ENCODE data around the gene ASCL5. TPM values are rescaled to one million over a fixed set of nuclear protein-coding genes. Genes with fewer than 3 reads are reported as not detected.

ASCL5 gene
- total and polyA plus RNA-seq, 9 of the 15 experiments (the other 6 are each of a cell fraction or from before 2014, with no cell fraction given): 0.09 TPM; not detected in 8

- peaks cover 52 to 79% of the 10 kb centered on the region in 2 experiments for H3K27me3 ChIP-seq (ENCODE audit: control insufficient read depth in 2 of 2, insufficient read depth in 2 of 2, low read length in 2 of 2)
- H3K27ac ChIP-seq (ENCODE audit: extremely low read depth, low read depth, low read length): no peak overlapping the region
- in situ Hi-C loops (cut with MboI): no loop called here
These were observed 46.8 kb downstream of the ASCL5 start for GRCh38 chr1:201080135-201080534.

More at GRCh38 chr1:201080135-201080534, 46.8 kb downstream of the ASCL5 start:
- 0% methylated on average over 3 of the region's 3 CpGs for WGBS (ENCODE audit: insufficient coverage, low coverage, missing lambda C conversion rate)
- Histone ChIP-seq H4K20me1 (replicated peaks; ENCODE audit: control insufficient read depth, insufficient read depth, low read length) (peaks cover 1% of the 10 kb centered on the region; the same call in 1 of the 2 replicates), H2AFZ (ENCODE audit: low read depth, low read length) (no peak overlapping the region), H3K4me1 (replicated peaks in 1 of 2; ENCODE audit: control insufficient read depth in 2 of 2, insufficient read depth in 2 of 2, low read length in 2 of 2) (no peaks in the 10 kb centered on the region), H3K9me1 (ENCODE audit: control insufficient read depth, insufficient read depth, low read length) (no peaks in the 10 kb centered on the region), H3K9ac (ENCODE audit: insufficient read depth in 1 of 2, low read depth in 2 of 2, low read length in 2 of 2) (no peak overlapping the region), H3K4me3 (no peak overlapping the region), H3K4me2 (ENCODE audit: insufficient read depth, low read length) (no peak overlapping the region), H3K79me2 (ENCODE audit: control insufficient read depth, insufficient read depth, low read length) (no peaks in the 10 kb centered on the region), H3K36me3 (ENCODE audit: control insufficient read depth, insufficient read depth, low read length) (no peaks in the 10 kb centered on the region), H3K9me3 (replicated peaks; ENCODE audit: control insufficient read depth, insufficient read depth, low read depth, low read length) (no peaks in the 10 kb centered on the region)
- intact Hi-C loops (cut with micrococcal nuclease): loop anchor here (10.0 kb wide), 1 partner anchor 105 kb away; no protein-coding TSS in a partner anchor
- TF ChIP-seq CTCF (IDR thresholded peaks at IDR 0.05 in 2 of 3, conservative IDR thresholded peaks at IDR 0.05 in 1 of 3; ENCODE audit: insufficient read depth in 2 of 3, low read depth in 1 of 3, low read length in 3 of 3): peak in 1 of 3 experiments; percentile 28; a peak in 2 of 6 replicates
- TF ChIP-seq, protein P1, sequence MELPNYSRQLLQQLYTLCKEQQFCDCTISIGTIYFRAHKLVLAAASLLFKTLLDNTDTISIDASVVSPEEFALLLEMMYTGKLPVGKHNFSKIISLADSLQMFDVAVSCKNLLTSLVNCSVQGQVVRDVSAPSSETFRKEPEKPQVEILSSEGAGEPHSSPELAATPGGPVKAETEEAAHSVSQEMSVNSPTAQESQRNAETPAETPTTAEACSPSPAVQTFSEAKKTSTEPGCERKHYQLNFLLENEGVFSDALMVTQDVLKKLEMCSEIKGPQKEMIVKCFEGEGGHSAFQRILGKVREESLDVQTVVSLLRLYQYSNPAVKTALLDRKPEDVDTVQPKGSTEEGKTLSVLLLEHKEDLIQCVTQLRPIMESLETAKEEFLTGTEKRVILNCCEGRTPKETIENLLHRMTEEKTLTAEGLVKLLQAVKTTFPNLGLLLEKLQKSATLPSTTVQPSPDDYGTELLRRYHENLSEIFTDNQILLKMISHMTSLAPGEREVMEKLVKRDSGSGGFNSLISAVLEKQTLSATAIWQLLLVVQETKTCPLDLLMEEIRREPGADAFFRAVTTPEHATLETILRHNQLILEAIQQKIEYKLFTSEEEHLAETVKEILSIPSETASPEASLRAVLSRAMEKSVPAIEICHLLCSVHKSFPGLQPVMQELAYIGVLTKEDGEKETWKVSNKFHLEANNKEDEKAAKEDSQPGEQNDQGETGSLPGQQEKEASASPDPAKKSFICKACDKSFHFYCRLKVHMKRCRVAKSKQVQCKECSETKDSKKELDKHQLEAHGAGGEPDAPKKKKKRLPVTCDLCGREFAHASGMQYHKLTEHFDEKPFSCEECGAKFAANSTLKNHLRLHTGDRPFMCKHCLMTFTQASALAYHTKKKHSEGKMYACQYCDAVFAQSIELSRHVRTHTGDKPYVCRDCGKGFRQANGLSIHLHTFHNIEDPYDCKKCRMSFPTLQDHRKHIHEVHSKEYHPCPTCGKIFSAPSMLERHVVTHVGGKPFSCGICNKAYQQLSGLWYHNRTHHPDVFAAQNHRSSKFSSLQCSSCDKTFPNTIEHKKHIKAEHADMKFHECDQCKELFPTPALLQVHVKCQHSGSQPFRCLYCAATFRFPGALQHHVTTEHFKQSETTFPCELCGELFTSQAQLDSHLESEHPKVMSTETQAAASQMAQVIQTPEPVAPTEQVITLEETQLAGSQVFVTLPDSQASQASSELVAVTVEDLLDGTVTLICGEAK (IDR thresholded peaks at IDR 0.05): no peak
- TF ChIP-seq, protein P1 (CRISPR knock-in tag; IDR thresholded peaks at IDR 0.05): no peak
- FAIRE-seq (no peak), DNase-seq (ENCODE audit: extremely low read depth in 1 of 4, low spot score in 3 of 4) (peak in 2 of 4 experiments; percentile 42 to 53), ATAC-seq (no peak)
- ChIA-PET POLR2A (no interaction called here), CTCF (ENCODE audit: low intra/inter-chr PET ratio) (no interaction called here)
- no TSS peak for BruUV-seq (replicated peaks)

Data from K562 (cell line).